Measurements from ENCODE around the gene DCAF8L2. TPM values are rescaled to one million over a fixed set of nuclear protein-coding genes. Genes with fewer than 3 reads are reported as not detected.
A peak's percentile ranks its signal among the peaks of the same experiment; 100 is the strongest.

The DCAF8L2 gene
- total RNA-seq, 2 donors from 2014 or later: not detected

DNA sequence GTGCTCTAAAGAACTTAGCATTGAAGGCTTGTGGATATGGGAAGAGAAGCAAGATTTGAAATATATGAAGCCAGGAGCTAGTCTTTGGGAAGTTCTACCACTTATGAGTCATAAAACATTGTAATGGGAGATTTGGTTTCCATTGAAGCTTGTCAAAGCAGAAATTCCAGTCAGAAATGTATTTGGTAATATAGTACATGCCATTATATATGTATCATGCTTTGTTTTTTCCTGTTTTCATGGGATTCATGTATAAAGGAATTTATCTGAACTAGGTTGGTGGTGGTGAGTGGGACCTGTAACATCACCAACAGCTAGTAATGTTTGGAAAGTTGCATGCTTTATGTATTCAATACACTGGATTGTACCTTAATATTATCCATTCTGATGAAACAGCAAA, 14.6 kb upstream of the DCAF8L2 start:
- Histone ChIP-seq H3K27me3 (ENCODE audit: control insufficient read depth, insufficient read depth, low read length, poor library complexity, severe bottlenecking) (no peaks in the 10 kb centered on the region), H3K4me3 (ENCODE audit: low read length) (no peak overlapping the region), H3K9me3 (ENCODE audit: control insufficient read depth, low read length) (no peaks in the 10 kb centered on the region), H3K27ac (ENCODE audit: low read depth, low read length) (no peak overlapping the region), H3K4me1 (ENCODE audit: control insufficient read depth, insufficient read depth, low read length) (no peaks in the 10 kb centered on the region), H3K36me3 (ENCODE audit: control insufficient read depth, insufficient read depth, low read length) (no peaks in the 10 kb centered on the region), H3K9ac (ENCODE audit: extremely low read depth, low read length, poor library complexity, severe bottlenecking) (no peak overlapping the region)
- Mint-ChIP-seq H3K27me3 (ENCODE audit: insufficient read depth) (no peaks in the 10 kb centered on the region), H3K4me1 (no peaks in the 10 kb centered on the region), H3K27ac (no peak overlapping the region), H3K4me3 (no peak overlapping the region), H3K9me3 (peaks cover 52% of the 10 kb centered on the region), H3K36me3 (ENCODE audit: low read depth) (no peaks in the 10 kb centered on the region)
- TF ChIP-seq, protein P1, sequence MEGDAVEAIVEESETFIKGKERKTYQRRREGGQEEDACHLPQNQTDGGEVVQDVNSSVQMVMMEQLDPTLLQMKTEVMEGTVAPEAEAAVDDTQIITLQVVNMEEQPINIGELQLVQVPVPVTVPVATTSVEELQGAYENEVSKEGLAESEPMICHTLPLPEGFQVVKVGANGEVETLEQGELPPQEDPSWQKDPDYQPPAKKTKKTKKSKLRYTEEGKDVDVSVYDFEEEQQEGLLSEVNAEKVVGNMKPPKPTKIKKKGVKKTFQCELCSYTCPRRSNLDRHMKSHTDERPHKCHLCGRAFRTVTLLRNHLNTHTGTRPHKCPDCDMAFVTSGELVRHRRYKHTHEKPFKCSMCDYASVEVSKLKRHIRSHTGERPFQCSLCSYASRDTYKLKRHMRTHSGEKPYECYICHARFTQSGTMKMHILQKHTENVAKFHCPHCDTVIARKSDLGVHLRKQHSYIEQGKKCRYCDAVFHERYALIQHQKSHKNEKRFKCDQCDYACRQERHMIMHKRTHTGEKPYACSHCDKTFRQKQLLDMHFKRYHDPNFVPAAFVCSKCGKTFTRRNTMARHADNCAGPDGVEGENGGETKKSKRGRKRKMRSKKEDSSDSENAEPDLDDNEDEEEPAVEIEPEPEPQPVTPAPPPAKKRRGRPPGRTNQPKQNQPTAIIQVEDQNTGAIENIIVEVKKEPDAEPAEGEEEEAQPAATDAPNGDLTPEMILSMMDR (conservative IDR thresholded peaks at IDR 0.05): no peak
- no peak for DNase-seq

- Histone ChIP-seq H3K4me1 (ENCODE audit: control insufficient read depth, insufficient read depth, low read length) (no peaks in the 10 kb centered on the region), H3K27me3 (ENCODE audit: control insufficient read depth, insufficient read depth, low read length, poor library complexity, severe bottlenecking) (no peaks in the 10 kb centered on the region), H3K27ac (ENCODE audit: low read depth, low read length) (no peak overlapping the region), H3K36me3 (ENCODE audit: control insufficient read depth, insufficient read depth, low read length) (no peaks in the 10 kb centered on the region), H3K9ac (ENCODE audit: extremely low read depth, low read length, poor library complexity, severe bottlenecking) (no peak overlapping the region), H3K4me3 (ENCODE audit: low read length) (no peak overlapping the region), H3K9me3 (ENCODE audit: control insufficient read depth, low read length) (no peaks in the 10 kb centered on the region)
- H3K4me3 Mint-ChIP-seq: no peak overlapping the region
- H3K9me3 Mint-ChIP-seq: peaks cover 35% of the 10 kb centered on the region
- no peaks in the 10 kb centered on the region for H3K4me1 Mint-ChIP-seq
- H3K36me3 Mint-ChIP-seq (ENCODE audit: low read depth): no peaks in the 10 kb centered on the region
- TF ChIP-seq, protein P1 (conservative IDR thresholded peaks at IDR 0.05): no peak
- peaks cover 6% of the 10 kb centered on the region for H3K27me3 Mint-ChIP-seq (ENCODE audit: insufficient read depth)
- 100% methylated on average over 1 of the region's 1 CpG; no CpG with 5 or more reads in 1 of the 2 experiments for whole genome bisulfite sequencing, 2 experiments (ENCODE audit: insufficient coverage in 1 of 2, insufficient read length in 1 of 2)
- DNase-seq: no peak
- no peak overlapping the region for H3K27ac Mint-ChIP-seq
Measured at GRCh38 chrX:27583976-27584375, 6.2 kb upstream of the DCAF8L2 start.

GRCh38 chrX:27591938-27592337, 1.8 kb downstream of the DCAF8L2 start:
- H3K9me3 Mint-ChIP-seq: peaks cover 39% of the 10 kb centered on the region
- no peak overlapping the region for H3K9ac ChIP-seq (ENCODE audit: extremely low read depth, low read length, poor library complexity, severe bottlenecking)
- H3K4me1 Mint-ChIP-seq: peaks cover 2% of the 10 kb centered on the region
- 94% methylated on average over 12 of the region's 15 CpGs; no CpG with 5 or more reads in 1 of the 2 experiments for WGBS, 2 experiments (ENCODE audit: insufficient coverage in 1 of 2, insufficient read length in 1 of 2)
- no peaks in the 10 kb centered on the region for H3K9me3 ChIP-seq (ENCODE audit: control insufficient read depth, low read length)
- TF ChIP-seq, protein P1 (conservative IDR thresholded peaks at IDR 0.05): peak; percentile 26
- H3K27ac ChIP-seq (ENCODE audit: low read depth, low read length): no peak overlapping the region
- H3K4me3 Mint-ChIP-seq: no peak overlapping the region
- no peaks in the 10 kb centered on the region for H3K36me3 ChIP-seq (ENCODE audit: control insufficient read depth, insufficient read depth, low read length)
- no peaks in the 10 kb centered on the region for H3K27me3 ChIP-seq (ENCODE audit: control insufficient read depth, insufficient read depth, low read length, poor library complexity, severe bottlenecking)
- no peak overlapping the region for H3K27ac Mint-ChIP-seq
- no peaks in the 10 kb centered on the region for H3K27me3 Mint-ChIP-seq (ENCODE audit: insufficient read depth)
- H3K36me3 Mint-ChIP-seq (ENCODE audit: low read depth): no peaks in the 10 kb centered on the region
- H3K4me1 ChIP-seq (ENCODE audit: control insufficient read depth, insufficient read depth, low read length): no peaks in the 10 kb centered on the region
- no peak overlapping the region for H3K4me3 ChIP-seq (ENCODE audit: low read length)
- peak; percentile 57 for DNase-seq
